Skin of body (tissue), 2 donors: ENCODE results near the gene CACHD1. TPM values are rescaled to one million over a fixed set of nuclear protein-coding genes. Genes with fewer than 3 reads are reported as not detected.
"Not testable (repeated sequence)": the region's sequence is repeated elsewhere in the genome, so short reads cannot be mapped to it uniquely, and the experiment has no call there.

Experiments used
- DNase-seq: peaks from one replicate; lab custom pipeline; 2025; lab: John Stamatoyannopoulos, UW
- total RNA-seq: library from RNA; depleted of rRNA; stranded (reverse); fragments of >200 nt; gene quantifications from one replicate; pipeline ENCODE4 v1.2.3, GENCODE V29; 2014

Gene CACHD1
- total RNA-seq, 1 donor from 2014 or later: 25.4 TPM

- no peak for DNase-seq
Measured at GRCh38 chr1:64495878-64496277, 25.9 kb downstream of the CACHD1 start.

DNA sequence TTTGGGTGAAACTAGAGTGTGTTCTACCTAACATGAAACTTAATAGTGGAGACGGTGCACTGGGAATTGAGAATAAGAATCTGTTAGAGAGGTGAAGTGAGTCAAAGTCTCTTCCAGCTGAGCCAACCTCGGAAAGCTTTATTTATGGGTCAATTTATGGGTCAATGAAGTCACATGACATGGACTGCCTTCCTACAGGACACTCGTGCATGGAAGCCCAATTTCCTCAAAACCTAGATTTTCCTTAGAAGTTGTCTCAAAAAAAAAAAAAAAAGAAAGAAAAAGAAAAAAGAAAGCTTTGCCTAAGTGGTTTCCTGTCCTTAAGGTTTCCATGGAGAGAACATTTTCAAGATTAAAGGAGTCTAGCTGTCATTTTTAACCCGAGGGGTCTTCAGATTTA is 26.7 kb downstream of the CACHD1 start:
- no peak for DNase-seq

DNA sequence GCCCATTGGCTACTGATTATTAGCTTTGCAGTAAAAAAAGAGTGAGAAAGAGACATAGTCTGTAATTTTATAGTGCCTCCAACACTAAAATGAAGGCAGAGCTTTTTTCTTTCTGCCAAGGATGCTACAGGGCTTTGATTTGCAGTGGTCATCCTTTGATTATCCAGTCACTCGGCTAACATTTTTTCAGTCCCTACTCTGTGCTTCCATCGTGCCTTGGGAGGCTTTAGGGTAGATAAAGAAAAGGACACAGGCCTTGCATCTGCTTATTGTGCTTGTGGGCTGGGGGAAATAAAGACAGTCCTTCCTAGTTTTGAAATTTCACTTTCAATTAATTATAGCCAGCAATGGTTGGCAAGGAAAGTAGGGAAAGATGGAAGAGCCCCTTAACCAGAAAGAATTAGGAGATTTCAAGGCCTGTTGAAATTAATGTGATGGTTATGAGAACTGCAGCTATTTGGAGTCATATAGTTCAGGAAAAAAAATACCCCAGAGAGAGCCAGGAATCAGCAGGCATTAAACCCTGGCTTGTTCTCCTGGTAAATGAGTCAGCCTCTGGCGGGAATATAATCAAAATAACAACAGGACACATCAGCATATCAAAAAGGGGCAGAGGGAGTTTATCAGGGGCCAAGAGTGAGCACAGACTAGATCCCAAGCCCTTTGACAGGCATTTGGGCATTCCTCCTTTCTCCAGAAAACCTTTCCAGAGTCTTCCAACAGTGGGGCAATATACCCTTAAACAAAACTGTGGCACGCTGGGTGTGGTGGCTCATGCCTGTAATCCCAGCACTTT is 27.4 kb downstream of the CACHD1 start:
- no peak for DNase-seq

DNA sequence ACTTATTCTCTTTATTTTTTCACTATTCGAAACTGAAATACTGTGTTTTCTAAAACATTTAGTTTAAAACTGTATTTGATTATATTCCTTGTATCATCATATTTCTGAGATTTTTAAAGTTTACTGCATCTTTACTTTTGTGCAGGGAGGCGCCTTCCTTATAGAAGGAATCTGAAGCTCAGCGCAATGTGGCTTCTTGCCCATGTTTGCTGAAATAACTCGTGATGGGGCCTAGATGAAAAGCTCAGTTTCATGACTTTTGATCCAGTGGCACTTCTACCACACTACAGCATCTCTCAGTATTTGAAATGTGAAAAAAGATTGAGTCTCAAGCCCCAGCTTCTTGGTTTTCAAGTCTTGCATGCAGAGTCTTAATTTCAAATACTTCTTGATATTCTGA is 28.4 kb downstream of the CACHD1 start:
- no peak for DNase-seq

DNA sequence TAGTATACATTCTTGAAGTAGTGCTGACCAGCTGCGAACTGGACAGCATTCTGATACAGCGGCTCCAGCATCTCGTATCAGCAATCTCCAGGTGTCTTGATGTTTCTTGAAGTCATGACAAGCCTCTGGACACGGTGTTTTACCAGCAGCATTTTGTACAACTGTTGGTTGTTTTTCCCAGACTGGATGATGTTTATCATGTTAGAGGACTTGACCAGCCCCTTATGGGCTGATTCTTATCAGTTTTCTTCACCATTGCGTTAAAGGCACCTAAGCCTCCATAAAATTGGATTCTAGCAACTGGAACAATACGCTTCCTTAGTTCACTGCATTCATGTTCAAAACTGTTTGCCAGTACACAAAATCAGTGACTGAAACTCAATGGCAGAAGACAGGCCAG is 29.1 kb downstream of the CACHD1 start:
- DNase-seq: no peak

DNA sequence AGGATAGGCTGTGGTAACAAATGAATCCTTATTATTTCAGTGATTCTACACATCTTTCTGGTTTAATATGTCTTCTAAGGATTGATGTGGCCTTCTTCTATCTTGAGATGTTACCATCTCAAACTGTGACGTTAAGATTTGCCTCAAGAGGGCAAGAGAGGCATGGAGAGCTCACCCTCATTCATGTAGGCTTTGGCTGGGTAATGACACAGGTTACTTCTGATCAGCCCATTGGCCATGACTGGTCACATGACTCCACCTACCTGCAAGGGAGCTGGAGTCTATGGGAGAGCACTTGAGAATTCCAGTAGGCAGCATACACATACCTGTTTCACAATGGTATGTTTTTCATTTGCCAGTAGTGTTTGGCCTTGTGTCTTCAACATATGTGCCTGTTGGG is 30.0 kb downstream of the CACHD1 start:
- DNase-seq: no peak

DNA sequence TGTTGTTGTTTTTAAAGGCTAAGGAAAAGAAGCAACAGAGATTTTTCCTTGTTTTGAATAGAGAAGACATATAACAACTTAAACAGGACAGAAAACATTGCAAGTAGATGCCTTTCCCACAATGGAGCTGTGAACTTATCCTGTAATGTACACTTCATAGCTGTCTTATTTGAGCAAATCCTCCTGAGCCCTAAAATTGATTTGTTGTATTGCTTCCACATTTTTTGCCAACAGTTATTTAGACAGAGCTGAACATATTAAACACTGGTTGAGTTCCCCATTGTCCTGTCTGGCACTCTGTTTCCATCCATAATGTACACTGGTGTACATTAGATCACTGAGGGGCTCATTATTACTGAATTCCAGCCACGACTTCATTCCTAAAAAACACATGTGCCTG is 32.2 kb downstream of the CACHD1 start:
- DNase-seq: no peak

DNA sequence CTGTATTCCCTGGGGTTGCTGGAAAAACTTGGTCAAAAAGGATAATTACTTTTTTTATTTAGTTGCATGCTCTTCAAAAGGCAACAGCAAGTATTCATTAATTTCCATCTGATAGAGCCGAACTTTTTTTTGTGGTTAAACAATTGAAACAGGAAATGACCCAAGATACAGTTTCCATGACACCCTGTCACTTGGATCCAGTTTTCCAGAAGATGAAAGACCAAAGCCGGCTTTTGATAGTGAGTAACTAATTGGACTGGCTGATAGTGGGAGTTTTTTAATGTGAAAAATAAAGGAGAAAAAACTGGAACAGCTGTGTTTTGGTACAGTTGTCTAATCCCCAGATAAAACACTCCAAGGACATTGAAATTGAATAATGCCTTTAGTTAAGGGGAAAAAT is 33.0 kb downstream of the CACHD1 start:
- DNase-seq: peak; percentile 47

- no peak for DNase-seq
Measured at GRCh38 chr1:64505232-64505943, 35.5 kb downstream of the CACHD1 start.

GRCh38 chr1:64505944-64506655 is 36.2 kb downstream of the CACHD1 start:
- no peak for DNase-seq

DNA sequence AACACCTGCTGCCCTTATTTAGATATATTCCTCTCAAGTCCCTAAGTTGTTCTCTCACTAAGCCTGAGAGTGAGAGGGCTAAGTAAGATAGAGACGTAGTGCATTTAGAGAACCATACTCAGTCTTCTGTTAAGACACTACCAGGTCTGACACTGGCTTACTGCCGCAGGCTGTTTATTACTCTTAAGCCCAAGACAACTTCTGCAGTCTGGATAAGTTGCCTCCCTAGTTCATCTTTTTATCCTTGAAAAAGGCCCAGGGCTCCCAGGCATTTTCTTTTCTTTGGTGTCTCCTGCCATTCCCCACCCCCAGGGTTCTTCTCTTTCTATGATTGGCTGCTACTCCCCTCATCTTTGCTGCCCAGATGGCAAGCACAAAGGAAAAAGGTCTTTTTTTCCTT is 38.7 kb downstream of the CACHD1 start:
- no peak for DNase-seq

- no peak for DNase-seq
Measured at GRCh38 chr1:64511044-64511443, 41.1 kb downstream of the CACHD1 start.

- not testable (repeated sequence) for DNase-seq
Measured at GRCh38 chr1:64512206-64512605, 42.3 kb downstream of the CACHD1 start.

GRCh38 chr1:64513545-64513944 is 43.6 kb downstream of the CACHD1 start:
- DNase-seq: no peak

DNA sequence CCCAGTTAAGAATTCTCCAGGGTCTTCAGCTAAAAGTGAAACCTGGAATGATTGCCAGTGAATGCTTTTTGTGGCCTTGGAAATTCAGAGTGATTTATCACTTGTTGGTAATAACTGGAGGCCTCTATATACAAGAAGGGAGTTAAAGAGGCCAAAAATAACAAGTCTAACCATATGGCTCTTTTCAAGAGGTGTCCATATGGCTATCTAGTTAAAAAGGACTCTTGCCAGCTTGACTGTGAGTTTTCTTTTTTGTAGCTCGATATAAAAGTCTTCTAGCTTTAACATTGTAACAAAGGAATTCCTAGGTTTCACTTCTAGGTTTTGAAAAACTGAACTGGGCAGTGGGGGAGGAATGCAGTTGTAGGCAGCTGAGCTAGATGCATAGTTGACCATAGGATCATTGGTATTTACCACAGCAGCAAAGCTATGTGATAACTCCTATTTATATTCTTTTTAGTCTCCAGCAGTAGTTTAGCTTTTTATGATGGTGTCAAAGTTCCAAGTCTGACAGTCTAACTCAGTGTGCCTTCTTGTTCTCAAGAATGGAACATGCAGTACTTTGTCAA is 44.4 kb downstream of the CACHD1 start:
- peak; percentile 84 for DNase-seq

DNA sequence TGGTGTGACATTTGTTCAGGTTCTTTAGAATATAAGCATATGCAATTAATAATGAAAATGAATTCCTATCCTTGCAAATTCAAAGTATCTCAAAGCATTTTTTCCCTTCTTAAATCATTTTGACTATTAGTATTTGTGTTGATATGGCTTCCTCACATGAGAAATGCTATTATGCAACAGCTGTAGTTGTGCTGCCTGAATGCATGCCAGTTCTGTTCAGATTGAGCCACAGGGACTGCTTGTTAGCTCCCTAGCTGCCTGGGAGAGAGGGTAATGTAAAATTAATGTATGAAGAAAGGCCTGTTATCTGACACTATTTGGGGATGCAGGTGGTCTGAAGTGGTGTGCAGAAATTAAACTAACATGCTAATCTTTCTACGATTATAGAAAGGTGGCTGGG is 45.5 kb downstream of the CACHD1 start:
- DNase-seq: peak; percentile 72

GRCh38 chr1:64516301-64516700 is 46.4 kb downstream of the CACHD1 start:
- no peak for DNase-seq

- peak; percentile 33 for DNase-seq
Measured at GRCh38 chr1:64516803-64517568, 47.1 kb downstream of the CACHD1 start.

GRCh38 chr1:64517640-64518039 is 47.7 kb downstream of the CACHD1 start:
- DNase-seq: no peak

GRCh38 chr1:64518692-64519481 is 49.0 kb downstream of the CACHD1 start:
- DNase-seq: no peak
